Activated CD8-positive, alpha-beta memory T cell treated with anti-CD3 and anti-CD28 coated beads, Interleukin-2, amount 50 U/mL, for 1 hour (primary cell): ENCODE results near the gene PKNOX2.

Experiments
- DNase-seq: peaks from one replicate; pipeline ENCODE4 v3.0.0-alpha.2; 2020; ENCODE audit errors: extremely low read depth

PKNOX2 gene

DNA sequence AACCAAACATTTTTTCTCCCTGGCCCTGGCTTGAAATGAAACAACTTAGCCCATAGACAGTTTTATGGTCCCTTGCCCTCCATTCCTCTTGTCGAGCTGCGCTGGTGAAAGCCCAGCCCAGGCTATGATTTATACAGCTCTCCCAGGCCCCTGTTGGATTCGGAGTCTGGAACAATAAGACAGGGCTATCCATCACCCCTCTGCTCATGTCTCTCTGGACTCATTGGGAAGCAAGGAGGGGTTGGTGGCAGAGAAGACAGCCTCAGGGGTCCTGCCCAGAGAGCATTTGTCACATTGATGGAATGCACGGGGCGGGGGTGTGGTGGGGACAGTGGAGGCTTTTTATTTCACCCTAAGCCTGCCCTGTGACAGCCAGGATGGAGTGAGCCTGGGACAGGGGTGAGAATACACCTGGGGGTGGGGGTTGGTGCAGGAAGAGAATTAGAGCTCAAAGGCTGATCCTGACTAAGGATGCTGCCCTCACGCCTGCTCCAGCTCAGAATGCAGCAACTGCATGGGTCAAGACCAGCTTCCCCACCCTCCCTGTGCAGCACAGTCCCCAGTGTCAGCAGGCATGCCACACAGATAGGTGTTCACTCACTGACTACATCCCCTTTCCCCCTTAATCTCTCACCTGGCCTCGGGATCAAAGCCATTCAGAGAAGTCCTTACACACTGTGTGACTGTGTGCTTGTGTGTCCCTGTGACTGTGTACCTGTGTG, 10.0 kb upstream of the PKNOX2 start:
- DNase-seq = no peak

DNA sequence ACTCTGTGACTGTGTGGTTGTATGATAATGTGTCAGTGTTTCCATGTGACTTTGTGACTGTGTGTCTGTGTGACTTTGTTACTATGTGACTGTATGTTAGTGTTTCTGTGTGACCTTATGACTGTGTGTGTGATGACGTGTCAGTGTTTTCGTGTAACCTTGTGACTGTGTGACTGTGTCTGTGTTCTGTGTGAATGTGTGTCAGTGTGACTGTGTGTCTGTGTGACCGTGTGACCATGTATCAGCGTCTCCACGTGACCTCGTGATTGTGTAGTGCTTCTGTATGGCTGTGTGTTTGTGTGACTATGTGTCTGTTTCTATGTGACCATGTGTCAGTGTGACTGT, 9.5 kb upstream of the PKNOX2 start:
- no peak for DNase-seq

DNA sequence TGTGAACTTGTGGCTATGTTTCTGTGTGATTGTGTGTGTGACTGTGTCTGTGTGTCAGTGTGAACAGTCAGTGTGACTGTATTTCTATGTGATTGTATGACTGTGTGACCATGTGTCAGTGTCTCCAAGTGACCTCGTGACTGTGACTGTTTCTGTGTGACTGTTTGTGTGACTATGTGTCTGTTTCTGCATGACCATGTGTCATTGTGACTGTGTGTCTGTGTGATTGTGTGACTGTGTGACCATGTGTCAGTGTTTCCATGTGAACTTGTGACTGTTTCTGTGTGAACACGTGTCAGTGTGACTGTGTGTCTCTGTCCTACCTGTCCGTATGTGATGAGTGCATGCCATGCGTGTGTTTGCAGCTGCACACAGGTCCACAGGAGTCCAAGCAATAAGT, 8.8 kb upstream of the PKNOX2 start:
- no peak for DNase-seq

DNA sequence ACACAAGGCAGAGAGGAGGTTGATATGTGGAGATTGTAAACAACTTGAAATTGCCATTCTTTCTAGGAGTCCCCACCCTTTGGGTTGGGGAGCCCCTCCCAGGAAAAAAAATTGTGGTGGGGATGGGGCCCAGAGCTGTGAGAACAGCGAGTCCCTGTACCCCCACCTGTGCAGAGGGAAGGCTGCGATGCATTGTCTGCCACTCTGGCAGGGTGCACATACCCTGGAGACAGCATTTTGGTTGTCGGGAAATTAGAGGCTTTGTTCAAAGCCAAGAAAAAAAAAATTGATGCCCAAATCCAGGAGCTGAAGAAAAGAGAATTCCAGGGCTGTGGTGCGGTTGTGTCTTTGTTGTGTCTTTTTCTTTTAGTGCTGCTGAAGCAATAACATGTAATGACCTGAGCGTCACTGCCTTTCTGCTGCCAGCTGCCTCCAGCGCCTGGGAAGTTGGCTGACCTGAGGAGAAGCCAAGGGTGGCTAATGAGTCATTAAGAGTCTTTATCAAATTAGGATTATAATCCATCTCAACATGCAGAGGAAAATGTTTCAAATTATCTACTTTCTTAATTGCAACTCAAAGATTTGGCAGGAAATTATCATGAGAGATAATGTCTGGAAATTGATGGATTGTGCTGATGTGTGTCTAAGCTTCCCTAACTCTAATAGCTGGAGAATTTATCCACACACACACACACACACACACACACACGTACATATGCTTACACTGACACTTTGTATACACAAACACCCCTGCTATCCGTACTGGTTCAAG, 8.0 kb upstream of the PKNOX2 start:
- no peak for DNase-seq

DNA sequence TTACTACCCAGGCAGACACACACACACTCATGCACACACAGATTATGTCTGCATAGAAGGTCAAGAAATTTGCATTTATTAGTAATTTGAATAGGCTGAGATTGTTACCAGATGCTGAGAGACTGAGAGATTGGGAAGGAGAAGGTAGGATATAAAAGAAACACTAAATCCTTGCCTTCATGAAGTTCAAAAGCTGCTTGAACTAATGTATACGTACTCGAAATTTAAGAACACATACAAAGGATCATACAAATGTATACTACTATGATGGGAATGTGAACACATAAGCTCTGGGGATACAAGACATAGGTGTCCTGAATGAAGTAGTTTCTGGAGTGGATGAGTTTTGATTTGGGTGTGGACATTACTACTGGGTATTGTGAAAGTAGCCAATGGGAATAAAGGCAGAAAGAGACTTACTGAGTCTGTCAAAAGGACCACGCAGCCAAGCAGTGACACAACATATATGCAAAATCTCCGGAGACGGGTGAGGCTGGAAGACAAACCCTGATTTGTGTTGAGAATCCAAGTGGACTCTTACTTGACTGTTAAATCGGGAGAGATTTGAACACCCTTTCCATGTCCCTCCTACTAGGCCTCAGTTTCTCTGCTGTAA, 7.3 kb upstream of the PKNOX2 start:
- no peak for DNase-seq

DNA sequence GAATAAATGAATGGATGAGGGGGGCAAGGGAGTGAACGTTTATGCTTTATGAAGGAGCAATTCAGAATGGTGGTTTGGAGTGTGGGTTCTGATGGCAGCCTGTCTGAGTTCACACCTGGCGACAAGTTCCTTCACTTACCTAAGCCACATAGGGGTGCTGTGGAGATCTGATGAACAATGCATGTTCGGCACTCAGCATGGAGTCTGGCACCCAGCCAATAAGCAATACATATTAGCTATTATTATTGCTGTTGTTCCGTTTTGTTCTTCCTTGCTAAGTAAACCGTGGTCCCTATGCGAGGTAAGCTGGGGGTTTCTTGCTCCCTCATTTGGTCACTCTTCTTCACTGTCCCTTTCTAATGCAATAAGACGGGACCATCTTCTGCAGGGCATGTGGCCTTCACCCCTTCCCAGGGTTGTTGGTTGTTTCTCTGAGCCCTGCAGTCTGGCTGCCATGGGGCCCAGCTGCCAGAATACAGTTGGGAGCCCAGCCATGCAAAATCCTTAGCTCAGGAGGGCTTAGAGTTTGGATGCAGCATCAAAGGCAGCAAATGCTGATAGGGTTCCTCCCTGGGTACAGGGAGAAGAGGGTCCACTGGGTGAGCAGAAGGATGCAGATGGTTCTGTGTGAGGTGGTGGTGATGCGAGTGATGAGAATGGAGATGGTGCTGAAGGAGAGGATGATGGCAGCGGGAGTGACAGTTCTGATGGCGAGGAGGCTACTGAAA, 6.4 kb upstream of the PKNOX2 start:
- DNase-seq = no peak

DNA sequence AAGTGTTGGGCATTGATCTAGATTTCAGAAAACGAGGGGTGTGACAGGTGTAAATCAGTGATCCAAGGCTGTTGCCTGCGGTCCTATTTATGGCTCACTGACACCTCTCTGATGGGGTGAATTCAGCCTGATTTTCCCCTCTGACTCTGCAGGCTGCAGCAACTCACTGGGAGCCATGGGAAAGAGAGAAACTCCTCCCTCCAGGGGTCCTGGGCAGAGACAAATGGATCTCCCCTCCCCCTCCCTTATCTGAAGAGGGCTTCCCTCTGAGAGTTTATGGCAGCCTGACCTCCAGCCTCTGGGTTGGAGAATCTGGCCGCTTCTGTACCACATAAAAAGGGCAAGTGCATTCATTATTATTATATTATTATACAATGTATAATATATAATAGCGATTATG, 1.8 kb upstream of the PKNOX2 start:
- DNase-seq = no peak

DNA sequence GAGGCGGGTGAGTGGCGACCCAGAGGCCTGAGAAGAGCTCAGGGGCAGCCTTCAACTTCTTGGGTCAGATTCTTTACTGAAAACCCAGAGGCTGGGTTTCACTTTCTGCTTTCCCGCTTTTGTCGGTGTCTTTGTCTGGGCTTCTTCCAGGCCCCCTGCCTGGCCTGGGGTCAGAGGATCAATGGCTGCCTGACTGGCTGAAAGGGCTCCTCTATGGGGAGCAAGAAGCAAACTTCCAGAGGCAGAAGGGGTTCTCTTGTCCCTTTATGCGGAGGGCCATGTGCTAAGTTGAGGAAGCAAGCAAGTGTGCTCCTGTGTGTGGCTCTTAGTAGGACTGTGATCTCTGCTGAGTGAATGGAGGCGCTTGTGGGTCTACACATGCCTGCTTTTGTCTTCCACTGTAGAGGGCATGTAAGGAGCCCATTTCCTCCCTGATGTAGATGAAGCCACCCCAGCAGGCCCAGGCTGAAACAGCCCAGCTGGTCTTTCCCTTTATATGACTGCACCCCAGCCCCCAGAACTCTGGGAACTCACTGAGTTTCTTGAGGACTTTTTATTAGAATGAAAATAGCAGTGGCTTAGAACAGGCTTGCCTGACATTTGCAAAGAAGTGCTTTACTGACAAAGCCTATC, 1.0 kb upstream of the PKNOX2 start:
- DNase-seq = no peak

DNA sequence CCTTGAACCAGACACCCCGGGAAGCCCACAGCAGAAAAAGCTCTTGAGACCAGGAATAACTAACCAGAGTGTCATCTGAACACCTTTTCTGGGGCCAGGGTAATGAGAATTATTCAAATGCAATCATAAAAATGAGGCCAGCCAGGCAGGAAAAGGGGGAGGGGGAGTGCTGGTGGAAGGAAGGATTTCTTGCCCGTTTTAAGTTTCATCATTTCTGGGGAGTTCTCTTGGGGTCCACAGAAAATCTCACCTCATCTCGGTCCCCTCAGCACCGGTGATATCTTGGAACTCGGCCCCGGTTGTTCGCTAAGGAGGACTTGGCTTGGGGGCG, 495 bp upstream of the PKNOX2 start:
- DNase-seq = no peak

DNA sequence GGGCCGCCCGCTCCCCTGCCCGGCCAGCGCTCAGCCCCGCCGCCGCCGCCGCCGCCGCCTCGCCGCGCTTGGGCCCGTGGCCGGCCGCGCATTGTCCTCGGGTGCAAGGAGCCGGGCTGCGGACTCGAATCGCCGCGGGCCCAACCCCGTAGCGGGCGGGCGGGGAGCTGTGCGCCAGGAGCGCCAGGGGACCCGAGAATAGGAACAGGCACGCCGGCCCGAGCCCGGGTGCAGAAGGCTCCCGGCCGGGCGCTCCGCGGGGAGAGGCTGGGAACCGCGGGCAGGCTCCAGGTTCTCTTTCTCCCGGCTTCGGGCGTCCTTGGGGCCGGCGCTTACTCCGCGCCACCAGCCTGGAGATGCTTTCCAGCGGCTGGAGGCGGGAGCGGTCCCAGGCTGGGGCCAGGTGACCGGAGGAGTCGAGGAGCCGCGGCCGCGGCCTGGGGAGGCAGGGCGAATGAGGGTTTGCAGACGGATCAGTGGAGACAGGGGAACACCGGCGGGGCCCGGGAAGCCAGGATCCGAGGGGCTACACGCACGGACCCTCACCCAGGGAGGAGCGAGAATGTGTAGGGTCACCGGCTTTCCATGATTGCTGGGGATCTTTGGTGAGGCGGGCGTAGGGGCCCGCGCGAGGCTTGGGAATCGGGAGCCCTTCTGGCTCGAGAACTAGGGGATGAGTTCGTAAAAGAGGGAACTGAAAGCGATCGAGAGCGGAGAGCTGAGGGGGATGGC, 726 bp downstream of the PKNOX2 start:
- no peak for DNase-seq

DNA sequence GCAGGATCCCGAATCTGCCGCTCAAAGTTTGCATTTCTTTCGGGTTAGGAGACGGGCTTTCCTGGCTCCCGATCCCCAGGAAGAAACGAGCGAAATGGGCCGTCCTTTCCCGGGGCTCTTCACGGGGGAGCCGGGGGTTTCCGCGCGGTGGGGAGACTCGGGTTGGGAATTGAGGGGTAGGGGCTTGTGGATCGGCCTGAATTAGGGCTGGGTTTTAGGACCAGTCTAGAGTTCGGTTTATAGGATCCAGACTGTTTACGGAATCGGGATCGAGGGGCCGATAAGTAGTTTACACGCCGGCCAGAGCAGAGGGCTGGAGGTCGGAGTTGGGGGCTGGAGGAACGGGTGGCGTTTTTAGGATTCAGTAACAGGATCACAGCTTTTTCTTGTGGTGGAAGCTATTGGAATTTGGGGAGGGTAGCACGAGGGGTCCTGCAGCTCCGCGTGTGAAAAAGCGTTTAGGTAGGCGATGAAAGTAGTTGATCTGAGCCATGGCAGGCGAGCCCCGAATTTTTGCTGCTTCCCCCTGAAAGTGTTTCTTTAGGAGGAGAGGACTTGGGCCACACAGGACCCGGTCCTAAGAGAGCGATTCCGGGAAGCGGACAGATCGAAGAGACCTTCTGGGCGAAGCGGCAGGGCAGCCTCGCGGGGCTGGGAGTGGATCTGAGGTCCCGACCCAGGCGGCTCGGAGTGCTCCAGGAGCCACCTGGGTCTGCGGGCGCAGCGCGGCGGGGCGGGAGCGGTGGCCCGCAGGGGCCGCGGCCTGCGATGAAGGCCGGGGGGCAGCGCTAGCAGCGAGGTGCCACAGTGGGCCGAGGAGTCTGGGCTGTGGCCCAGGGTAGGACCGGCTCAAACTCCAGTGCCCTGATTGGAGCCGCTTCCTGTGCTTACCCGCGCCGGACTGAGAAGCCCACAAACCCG, 1.6 kb downstream of the PKNOX2 start:
- no peak for DNase-seq

DNA sequence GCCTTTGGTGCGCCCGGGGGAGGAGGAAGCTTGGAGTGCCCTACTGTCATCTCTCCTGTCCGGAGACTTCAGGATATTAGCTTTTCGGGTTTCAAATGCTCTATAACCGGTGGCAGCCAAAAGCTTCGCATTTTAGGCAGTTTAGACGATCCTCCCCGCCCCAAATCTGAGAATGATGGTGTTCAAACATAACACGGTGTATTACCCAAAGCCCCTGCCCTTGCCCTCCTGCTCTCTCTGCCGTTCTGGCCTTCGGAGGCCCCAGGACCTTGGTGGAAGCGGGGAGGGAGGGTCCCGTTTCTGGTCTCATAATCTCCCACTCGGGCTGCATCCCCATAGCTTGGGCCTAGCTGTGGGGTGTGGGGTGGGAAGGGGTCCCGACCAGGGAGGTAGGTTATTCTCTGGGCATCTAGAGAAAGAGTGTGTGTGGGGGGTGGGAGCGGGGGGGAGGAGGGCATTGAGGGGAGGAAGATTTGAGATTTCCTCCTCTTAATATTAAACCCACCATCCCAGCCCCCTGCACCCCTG, 2.3 kb downstream of the PKNOX2 start:
- no peak for DNase-seq

DNA sequence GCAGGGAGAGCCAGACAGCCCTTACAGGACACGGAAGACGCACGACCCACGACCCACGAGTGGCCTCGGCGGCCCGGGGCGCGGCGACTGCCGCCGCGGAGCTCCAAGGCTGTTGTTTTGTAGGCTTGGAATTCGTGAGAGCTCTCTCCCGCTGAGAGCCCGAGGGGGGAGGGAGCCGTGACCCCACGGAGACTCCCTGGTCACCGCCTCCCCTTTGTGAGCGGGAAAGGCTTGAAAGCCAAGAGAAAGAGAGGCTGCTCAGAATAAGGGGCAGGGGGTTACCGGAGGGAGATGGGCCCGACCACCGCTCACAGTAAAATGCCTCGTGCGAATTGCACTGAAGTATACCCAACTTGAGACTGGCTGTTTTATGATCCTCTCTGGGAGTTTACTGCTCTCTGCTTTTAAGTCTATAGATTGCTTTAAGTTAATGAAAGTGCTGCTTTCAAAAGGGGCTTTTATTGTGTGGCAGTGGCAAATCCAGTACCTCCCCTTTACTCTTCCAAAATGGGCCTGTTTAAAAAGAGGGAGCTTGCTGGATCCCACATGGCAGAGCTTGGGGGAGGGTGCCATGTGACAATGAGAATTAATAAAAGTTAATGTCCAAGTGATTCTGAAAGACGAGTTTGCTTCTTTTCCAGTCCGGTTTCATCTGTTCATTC, 2.9 kb downstream of the PKNOX2 start:
- DNase-seq = no peak

DNA sequence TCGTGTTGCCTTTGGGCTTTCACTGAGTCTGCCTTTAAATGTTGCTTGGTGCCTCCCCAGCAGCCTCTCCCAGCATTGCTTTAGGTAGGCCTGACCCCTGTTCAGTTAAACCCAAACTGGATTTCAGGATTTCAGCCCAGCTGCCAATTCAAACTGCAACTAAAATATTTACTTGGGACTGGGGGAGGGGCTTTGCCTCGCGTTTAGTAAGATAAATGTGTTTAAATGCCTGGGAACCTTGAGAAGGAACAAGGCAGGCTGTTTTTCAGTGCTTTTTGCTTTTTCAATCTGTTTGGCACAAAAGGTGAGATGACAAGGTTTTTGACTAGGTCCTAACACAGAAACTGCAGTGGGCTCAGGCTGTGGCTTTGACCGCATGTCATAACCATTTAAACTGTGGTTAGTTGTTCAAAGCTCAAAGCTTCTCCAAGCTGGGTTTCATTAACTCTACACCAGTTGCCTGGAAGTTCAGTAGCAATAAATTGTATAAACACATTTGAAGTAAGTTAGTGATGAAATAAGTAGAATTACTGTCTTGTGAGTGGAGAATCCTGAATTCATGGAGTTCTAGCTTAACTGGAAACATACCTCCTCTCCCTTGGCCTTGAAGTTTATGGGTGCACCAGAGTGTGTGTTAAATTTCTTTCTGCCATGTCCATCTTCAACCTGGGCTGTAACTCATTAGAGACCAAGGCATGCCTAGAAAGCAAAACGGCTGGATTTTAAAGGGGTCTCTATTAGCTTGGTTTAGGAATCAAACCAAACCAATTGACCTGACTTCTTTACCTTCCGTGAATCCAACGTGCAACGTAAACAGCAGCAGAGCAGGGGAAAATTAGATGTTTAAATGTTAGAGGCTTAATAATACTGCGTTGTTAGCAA, 3.6 kb downstream of the PKNOX2 start:
- no peak for DNase-seq

DNA sequence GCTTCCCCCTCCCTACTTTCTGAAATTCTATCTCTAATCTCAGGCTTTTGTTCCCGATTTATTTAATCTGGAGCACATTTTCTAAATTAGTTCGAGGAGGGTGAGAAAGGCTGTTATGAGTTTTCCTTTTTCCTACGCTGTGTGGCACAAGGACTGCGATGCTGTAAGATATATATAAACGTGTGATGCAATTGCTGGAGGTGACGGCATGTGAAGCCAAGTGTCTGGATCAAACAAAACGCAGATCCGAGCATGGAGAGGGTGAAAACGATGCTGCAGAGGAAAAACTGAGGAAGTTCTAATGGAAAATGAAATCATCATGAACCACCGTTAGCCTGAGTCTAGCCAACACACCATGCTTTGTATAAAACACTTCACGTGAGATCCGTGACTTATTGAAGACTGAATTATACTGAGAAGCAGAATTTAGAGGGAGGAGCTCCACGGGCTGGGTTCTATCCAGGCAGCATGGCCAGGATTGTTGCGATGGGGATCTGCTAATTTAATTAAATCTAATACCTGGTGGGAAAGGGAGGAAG, 4.4 kb downstream of the PKNOX2 start:
- no peak for DNase-seq

DNA sequence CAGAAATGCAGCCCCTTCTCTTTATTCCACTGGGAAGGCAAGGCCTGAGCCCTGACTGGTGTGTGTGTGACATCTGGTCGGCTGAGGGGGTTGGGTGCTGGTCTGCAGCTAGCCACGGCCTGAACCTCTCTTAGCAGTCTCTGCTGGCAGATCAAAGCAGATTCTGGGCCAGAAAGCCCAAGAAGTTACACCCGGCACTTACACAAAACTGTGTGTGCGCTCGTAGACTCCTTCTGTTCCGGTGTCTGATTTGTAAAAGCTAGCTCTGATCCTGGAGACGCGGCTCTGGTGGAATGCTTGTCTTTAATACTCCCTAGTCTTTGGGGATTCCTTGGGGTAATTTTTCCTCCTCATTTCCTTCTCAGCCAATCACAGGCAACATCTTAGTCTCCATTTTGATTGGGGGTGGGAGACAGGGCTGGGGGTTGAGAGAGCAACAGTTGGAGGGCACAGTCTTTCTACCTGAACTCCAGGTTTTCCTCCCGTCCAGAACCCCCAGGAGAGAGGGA, 5.5 kb downstream of the PKNOX2 start:
- no peak for DNase-seq

DNA sequence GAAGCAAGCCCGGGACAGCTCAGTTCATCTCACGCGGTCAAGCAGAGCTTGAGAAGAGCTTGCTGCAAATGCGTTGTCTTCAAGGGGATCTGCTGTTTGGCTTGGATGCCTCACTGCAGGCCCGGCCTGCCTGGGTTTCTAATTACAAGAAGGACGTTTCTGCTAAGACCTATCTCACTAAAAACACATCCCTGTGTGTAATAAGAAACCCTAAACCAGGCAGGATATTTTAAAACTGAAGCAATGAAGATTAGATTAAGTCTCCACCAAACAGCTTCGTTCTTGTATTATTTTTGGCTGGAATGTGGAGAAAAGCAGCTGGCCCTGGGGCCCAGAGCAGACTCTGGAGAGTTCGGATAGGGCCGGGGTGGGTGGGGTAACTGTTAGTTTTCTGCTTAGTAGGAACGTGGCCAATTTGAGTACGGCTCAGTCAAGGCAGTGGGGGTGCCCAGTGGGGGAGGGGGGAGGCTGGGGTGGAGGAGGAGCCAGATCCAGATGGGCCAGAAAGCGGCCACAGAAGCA, 6.0 kb downstream of the PKNOX2 start:
- DNase-seq = no peak

DNA sequence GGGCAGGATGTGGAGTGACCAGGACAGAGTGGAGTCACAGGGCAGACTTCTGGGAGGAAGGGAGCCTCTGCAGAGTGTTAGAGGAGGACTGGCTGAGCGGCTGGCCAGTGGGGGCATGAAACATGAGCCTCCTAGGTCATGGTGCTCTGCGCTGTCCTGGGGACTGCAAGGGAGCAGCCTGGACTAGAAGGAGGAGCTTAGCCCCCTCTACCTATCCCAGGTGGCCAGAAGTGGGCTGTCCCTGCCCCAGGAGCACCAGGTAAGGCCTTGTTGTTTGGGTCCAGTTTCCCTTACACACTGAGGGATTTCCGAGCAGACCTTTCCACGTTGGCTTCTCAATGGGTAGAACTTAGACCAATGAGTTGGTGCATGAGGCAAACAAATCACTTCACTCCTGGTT, 7.4 kb downstream of the PKNOX2 start:
- no peak for DNase-seq
